Stimulated activated naive CD4-positive, alpha-beta T cell treated with Interleukin-2 at 50 U/mL for 16 hours (primary cell): ENCODE results near the gene FBXW8.
"Not testable (repeated sequence)": the region's sequence is repeated elsewhere in the genome, so short reads cannot be mapped to it uniquely, and the experiment has no call there.

Experiments used
- DNase-seq: peaks from one replicate; lab custom pipeline; 2025; lab: John Stamatoyannopoulos, UW

Gene FBXW8

DNA sequence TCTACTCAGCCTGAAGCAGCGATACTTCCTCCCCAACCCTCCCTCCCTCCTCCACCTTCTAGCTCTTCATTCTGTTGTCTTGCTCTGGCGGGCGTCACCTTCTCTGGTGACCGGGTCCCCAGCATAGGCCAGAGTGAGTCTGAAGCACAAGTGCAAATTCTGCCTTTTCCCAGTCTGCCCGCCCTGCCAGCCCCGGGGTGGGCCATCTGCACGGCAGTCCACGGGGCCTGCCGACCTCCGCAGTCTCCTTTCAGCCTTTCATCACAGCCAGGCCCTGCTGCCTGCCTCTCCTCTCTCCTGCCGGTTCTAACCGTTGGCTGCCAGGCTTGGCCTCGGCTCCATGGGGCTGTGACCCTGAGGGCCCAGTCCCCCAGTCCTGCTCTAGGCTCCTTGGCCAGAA lies 129.7 kb downstream of the FBXW8 start:
- DNase-seq, result no peak

DNA sequence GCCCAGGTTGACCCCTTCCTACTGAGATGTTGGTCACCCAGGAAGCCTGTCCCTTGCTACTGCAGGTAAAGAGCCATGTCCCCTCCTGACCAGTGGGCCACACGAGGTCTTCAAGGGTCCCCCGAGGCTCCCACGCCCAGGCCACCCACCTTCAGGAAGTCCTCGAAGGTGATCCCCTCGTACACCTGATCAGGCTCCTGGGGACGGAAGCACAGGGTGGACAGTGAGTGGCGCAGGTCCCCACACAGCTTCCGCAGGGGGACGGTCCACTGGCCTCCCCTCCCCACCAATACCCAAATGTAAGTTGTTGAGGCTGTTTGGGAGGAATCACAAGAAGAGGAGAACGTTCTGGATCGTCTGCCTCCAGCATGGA lies 131.0 kb downstream of the FBXW8 start:
- no peak for DNase-seq

DNA sequence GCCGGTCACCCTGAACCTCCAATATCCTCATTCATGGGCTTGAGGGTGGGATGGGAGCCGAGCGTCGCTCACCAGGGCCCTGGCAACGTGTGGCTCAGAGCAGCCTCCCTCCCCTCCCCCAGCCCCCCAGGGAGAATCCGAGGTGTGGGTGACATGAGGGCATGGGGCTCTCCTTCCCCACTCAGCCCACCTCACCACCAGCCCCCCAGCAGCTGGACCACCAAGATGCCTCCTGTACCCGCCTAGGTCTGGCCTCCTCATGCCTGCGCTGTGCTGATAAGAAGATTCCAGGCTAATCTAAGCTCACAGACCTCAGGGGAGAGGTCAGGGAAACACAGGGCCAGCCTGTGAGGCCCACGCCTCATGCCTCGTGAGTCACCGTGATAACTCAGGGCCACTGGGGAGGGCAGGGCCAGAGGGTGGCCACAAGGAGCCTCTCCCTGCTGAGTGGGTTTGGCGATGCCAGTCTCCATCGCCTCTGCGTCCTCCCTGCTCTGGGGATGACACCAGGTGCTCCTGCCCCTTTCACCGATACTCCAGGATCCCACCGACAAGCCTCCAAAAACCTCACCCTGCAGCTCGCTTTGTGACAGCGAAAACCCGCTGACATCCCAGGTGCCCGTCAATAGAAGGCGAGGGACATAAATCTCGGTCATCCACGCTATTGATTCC lies 131.6 kb downstream of the FBXW8 start:
- no peak for DNase-seq

DNA sequence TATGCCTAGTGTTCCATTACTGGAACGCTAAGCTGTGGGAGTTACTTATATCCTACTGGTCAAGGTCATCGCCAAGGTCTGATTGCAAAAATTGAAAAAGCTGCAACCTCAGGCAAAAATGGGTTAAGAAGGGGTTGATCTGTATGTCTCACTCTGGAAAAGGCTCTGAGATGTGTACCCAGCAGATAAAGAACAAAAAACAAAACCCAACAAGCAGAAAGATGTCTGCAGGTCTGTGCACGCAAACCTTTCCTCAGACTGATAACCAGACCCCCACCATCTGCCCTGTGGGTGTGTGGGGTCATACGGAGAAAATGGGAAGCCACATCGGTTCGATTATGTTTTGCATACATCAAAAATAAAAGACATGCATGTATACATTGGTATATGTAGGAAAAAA lies 132.1 kb downstream of the FBXW8 start:
- no peak for DNase-seq

DNA sequence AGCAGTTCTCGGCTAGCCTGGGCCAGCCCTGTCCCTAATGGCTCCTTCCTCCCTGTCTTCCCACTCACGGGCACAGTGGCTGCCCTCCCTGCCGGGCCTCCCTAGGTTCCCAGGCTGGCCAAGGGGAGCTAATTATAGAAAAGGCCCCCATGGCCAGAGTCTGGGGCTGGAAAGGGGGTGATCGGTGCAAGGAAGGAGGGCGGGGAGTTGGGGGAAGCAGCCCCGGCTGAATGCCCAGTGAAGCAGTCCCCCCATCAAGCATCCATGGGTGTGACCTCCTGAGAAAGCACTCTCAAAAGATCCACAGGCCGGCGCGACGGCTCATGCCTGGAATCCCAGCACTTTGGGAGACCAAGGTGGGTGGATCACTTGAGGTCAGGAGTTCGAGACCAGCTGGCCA lies 133.6 kb downstream of the FBXW8 start:
- no peak for DNase-seq

DNA sequence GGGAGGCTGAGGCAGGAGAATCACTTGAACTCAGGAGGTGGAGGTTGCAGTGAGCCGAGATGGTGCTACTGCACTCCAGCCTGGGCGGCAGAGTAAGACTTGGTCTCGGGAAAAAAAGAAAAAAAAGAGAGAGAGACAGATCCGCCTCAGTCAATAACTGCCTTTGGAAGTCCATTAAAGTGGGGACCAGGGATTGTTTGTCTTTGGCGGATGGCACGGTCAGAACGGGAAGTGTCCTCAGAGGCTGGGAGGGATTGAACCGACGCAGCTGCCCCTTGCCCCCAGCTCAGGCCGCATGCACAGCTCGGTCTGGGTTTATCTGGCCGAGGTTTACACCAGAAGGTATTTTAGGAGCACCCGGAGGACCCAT lies 134.0 kb downstream of the FBXW8 start:
- DNase-seq, result no peak

DNA sequence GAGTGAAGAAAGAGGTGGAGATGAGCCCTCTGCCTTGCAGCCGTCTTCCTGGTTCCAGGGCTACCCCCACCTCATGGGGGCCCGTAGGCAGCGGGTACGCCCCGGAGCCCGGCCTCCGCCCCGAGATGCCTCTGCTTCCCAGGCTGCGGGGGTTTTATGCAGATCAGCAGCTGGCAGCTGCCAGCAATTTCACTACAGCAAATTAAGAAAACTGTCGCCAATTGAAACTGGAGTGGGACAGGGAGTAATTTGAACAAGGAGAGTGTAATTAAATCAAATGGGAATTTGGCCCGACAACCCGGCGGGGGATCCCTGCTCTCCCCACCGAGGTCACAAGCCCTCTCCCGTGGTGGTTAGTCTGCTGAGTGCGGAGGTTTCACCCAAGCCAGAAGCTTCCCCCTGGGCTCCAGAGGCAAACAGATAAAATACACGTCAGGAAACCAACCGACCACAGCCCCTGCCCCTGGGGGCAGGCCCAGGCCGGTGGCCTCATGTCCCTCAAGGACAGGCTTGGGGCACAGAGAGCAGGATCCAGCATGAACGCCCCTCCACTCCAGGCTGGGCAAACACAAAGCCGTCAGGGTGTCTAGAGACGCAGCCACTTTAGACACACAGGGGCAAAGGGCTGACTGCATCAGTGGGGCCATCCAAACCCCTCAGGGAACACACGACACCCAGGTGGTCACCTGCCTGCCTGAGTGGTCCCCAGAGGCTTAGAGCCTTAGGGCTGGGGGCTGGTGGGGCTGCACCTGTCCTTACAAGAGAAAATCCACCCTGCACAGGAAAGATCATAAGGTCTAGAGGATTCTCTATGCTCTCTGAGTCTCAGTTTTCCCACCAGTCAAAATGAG lies 134.6 kb downstream of the FBXW8 start:
- no peak for DNase-seq

DNA sequence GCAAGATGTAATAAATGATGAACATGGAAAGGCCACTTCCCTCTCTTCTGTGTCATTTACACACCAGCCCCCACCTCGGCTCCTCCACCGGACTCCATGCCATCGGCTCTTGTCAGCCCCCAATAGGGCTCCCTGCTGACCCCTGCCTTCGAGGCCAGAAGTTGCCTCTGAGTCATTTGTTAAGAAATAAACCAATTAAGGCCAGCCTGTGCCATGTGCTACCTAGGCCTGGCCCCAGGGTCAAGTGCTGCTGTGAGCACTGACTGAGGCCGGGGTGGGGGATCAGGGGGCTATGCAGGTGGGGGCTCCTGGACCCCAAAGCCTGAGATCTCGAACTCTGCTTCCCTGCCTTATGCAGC lies 135.2 kb downstream of the FBXW8 start:
- no peak for DNase-seq

DNA sequence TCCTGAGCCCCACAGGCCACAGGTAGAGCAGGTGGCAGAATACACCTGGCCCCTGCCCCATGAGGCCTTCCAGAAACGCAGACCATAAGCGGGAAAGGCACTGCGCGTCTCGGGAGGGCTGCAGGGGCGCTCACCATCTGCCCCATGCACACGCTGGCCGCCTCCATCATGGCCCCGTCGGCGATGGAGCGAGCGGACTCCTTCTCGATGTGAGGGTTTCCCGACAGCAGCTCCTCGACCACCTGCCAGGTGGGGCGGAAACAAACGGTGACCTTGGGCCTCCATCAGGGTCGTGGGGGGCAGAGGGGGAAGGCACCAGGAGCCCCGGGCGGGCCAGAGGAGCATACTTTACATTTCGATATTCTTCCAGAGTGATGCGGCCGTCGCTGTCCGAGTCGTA lies 135.7 kb downstream of the FBXW8 start:
- no peak for DNase-seq

DNA sequence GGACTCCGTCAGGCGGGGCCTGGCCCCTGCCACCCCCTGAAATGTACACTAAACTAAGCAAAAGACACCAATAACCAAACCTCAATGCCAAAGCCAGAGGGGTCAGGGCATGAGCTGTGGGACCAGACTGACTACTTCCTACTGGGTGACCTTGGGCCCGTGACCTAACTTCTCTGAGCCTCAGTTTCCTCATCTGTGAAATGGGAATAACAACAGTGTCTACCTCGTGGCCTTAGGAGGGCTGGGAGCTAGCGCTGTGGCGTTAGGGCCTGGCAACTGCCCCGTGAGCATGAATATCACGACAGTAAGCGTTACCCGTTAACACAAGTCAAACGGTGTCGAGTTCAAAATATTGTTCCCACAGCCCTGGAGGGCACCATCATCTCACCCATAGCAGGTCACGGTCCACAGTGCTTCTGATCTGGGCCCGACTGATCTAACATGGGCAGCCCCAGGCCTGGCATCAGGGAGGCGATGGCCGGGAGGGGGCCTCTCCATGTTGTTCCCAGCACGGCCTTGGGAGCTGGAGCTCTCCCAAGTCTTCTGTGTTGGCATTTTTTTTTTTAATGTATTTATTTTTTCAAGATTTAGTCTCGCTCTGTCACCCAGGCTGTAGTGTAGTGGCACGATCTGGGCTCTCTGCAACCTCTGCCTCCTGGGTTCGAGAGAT lies 136.2 kb downstream of the FBXW8 start:
- DNase-seq, result no peak

DNA sequence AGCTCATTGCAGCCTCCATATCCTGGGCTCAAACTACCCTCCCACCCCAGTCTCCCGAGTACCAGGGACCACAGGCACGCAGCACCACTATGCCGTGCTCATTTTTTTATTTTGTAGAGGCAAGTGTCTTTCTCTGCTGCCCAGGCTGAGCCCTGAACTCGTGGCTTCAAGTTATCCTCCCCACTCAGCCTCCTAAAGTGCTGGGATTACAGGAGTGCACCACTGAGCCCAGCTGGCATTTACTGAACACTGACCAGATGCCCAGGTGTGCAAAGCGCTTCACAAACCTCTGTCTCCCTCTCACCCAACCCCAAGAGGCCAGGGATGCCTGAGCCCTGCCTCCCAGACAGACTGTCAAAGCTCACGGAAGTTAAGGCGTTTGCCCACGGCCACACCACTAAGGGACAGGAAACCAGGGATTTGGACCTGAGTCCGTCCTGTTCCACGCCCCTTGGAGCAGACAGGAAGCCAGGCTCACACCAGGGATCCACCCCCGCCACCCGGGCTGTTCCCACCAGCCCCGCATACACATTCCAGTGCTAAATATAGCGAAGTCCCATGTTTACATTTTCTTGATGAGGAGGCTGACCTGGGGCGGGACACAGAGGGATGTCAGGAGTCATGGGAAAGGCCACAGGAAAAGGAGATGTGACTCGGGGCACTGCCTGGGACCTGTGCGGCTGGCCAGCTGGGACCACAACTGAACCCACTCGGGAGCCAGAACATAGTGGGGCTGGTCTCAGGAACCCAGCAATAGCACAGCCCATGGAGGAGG lies 137.2 kb downstream of the FBXW8 start:
- no peak for DNase-seq

DNA sequence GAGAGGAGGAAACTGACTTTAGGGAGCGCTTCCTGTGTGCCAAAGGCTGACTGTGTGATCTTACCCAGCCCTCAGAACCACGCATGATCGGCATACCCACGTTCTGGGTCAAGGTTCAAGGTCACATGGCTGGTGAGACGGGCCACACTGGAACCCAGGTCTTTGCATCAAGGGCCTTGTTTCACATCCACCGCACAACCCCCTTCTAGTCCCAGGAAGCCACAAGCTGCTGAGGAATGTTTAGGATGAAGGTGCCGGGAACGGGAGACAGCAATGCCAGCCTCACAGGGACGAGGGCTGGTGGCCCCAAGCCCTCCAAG lies 137.8 kb downstream of the FBXW8 start:
- no peak for DNase-seq

DNA sequence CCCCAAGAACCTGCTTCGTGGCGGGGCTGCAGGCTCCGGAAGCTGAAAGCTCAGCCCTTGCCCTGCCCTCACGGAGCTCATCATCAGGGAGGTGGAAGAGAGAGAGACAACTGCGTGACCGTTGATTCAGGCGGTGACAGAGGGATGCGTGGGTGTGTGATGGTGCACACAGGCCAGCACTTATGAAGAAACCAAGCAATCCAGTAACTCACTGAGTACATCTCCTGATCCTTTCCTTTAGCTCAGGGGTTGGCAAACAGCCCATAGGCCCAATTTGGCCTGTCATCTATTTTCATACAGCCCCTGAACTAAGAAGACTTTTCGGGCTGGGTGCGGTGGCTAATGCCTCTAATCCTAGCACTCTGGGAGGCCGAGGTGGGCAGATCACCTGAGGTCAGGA lies 138.5 kb downstream of the FBXW8 start:
- no peak for DNase-seq

DNA sequence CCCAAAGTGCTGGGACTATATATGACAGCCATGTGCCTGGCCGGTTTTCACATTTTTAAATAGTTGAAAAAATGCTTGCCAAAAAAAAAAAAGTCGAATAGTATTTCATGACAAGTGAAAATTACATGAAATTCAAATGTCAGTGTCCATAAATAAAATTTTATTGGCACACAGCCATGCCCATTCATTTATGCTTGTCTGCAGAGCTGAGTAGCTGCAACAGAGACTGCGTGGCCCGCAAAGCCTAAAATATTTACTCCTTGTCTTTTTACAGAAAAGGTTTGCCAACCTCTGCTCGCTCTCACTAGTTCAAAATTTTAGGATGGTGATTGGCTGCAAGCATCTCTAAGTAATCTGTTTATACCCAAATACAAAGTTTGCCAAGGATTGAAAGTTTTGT lies 139.3 kb downstream of the FBXW8 start:
- no peak for DNase-seq

DNA sequence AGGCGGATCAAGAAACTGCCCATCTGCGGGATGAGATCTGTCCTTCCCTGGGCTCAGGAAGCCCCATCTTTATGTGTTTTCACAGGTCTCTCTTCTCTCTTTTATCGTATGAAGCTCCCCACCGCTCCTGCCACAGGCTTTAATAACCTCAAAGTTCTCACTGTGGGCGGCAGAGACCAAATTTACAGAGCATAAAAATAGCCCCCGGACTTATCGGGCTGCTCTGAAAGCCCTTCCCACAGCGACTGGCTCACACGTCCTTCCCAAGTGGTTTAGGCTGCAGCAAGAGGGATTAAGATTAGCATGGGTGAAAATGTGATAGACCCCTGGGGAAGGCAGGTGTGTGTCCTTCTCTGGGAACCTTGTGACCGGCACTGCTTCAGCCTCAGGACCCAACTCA lies 140.6 kb downstream of the FBXW8 start:
- DNase-seq, result no peak

DNA sequence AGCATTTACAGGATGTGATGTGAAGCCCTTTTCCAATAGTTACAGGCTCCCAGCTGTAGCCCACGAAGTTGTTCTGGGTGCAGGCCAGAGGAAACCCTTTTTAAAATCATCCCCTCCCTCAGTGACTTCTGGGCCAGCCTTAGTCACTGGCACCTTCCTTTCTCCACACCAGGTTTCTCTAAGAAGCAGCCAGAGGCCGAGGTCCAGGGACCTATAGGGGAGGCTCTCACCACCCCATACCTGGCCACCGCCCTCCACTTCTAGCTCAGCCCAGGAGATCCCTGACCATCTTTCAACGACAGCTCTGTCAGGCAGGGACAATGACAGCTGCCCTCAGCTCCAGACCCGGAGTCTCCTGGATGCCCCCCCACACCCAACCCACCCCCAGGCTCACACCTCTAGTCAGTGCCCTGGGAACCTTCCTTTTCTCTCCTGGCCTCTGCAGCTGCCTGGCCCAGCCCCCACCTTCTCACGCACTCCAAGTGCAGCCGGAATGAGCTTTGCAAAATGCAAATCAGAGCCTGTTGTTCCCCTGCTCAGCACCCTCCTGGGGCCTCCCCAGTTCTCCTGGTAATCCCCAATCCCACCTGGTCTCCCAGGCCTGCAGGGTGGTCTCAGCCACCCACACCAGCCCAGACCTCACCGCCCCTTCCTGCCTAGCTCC lies 141.8 kb downstream of the FBXW8 start:
- DNase-seq, result no peak

DNA sequence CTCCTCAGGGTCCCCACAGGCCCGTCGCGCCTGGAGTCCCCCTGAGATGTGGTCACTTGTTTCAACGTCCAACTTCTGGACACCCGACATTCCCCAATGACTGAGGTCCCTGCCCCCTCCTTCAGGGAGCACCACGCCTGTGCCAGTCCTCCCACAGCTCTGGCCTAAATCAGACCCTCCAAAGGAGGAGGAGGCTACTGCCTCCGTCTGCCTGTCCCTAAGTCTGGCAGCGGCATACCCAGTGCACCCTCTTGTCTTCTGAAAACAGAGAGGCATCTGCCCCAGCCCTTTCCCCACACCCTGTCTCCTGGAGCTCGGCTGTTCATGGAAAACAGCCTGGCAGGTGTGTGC lies 142.3 kb downstream of the FBXW8 start:
- no peak for DNase-seq

DNA sequence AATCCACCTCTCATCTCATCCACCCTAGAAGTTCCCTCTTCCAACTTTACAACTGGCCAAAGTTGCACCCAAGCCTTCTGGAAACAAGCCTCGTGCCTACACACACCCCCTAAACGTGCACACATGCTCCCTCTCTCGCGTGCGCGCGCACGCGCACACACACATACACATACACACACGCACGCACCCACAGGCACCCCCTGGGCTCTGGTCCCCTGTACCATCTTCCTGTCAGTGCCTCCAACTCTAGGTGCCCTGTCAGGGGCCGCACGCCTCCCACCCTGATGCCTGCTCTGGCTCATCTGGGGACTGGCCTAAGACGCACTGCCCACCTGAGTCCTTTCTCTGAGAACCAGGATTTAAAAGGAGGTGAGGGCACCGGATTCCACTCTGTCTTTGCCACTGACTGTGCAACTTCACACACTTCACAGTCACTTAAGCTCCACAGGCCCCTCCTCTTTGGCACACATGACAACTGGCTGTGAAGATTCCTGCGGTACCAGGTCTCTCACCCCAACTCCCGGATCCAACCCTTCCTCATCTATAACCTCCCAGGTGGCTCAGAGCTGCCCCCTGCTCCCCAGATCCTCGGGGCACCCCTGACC lies 142.9 kb downstream of the FBXW8 start:
- DNase-seq, result no peak

DNA sequence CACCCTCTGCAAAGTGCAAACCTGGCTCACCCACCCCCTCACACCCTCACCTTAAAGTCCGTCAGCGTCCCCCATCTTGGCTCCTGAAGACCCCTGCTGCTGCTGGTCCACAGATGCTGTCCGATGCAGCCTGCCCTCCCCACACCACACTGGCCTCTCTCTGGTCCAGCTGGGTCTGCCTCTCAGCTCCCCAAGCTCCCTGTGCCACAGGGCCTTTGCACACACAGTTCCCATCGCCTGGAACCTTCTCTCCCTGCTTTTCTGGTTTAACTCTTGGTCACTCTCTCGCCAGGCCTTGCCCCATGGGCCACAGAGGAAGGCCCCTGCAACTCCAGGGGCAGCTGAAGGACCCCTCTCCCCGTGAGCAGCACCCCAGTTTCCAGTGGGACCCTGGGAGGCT lies 143.5 kb downstream of the FBXW8 start:
- DNase-seq, result no peak

DNA sequence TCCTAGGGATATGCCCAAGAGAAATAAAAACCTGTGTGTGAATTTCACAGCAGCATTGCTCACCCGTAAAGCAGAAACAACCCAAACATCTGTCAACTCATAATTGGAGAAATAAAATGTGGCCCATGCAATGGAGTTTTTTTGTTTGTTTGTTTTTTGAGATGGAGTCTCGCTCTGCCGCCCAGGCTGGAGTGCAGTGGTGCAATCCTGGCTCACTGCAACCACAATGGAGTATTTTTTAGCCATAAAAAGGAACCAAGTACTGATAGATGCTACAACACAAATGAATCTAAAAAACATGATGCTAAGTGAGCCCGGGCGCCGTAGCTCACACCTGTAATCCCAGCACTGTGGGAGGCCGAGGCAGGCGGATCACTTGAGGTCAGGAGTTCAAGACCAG lies 146.9 kb downstream of the FBXW8 start:
- DNase-seq, result not testable (repeated sequence)

DNA sequence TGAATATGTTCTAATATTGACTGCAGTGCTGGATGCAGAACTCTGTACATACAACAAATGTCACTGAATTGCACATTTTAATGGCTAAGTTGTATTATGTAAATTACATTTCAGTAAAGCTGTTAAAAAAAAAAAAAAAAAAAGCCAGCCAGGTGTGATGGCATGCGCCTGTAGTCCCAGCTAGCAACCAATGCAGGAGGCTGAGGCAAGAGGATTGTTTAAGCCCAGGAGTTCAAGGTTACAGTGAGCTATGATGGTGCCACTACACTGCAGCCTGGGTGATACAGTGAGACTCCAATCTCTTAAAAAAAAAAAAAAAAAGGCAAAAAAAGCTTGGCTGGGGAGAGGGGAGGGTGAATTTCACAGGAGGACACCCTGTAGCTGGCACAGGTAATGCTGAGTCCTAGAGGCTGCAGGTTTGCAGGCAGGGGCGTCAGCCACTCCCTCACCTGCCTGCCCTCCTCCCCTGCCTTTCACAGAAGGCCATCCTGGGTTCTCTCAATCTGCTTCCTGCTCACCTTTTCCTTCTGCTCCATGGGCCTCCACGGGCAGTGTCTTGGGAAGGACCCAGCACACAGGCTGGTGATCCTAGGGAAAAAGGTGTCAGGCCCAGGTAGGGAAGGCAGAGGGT lies 147.8 kb downstream of the FBXW8 start:
- DNase-seq, result no peak
